ENCODE results near the gene RAB6A.
"Not testable (repeated sequence)": the region's sequence is repeated elsewhere in the genome, so short reads cannot be mapped to it uniquely, and the experiment has no call there.

RAB6A gene

GRCh38 chr11:73729594-73730206, 31.2 kb downstream of the RAB6A start:
- no peak for DNase-seq (ENCODE audit: low read depth in 2 of 2, low spot score in 1 of 2)

- DNase-seq (ENCODE audit: low read depth in 2 of 2, low spot score in 1 of 2) = no peak
Measured at GRCh38 chr11:73728000-73728399, 32.9 kb downstream of the RAB6A start.

DNA sequence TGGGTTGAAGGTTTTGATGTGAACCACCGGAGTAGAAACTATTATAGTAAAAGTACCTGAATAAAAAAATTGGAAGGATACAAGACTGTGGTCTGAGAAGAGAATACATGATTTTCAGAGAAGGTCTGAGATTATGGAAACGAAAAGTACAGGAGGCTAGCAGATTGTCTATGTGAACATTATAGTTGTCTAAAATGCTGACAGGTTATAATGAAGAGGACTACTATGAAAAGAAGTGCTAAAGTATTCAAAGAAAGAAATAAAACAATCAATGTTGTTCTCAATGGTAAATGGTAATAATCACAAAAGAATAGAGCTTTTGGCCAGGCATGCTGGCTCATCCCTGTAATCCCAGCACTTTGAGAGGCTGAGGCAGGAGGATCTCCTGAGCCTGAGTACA, 34.0 kb downstream of the RAB6A start:
- no peak for DNase-seq (ENCODE audit: low read depth in 2 of 2, low spot score in 1 of 2)

- no peak for DNase-seq (ENCODE audit: low read depth in 2 of 2, low spot score in 1 of 2)
Measured at GRCh38 chr11:73717136-73717535, 43.7 kb downstream of the RAB6A start.

DNA sequence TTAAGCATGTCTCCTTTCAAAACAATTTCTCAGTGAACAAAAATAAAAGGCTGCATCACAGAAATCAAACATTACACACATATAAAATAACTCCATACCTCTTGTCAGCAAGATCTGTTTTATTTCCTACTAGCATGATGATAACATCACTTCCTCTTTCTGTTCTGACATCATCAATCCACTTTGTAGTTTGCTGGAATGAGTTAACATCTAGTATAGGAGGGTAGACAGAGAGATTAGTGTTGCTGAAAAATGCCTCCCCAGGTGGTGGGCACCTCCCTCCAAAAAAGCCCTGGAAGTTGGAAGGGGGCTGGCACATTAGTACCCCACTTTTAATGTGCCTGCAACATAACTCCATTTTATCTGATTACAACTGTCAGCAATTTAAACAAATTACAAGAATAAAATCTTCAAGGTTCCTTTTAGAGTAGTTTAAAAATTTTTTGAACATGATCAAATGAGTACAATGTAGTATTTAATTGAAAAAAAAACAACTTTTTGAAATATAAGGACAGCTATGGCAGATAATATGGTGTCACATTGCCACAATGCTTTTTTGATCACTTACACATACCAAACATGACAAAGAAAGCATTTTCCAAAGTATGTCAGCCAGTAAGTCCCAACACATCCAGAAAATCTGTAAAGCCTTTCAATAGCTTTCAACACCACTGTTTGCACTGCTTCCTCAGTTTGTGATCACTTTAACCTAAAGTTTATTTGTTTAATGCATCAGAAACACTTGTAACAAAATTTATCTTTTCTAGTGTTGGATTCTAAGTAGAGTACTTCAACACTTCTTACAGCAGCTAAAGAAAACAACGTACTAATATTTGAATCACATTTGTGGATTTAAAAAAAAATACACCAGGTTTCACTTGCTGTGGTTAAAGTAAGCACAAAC, 44.5 kb downstream of the RAB6A start:
- no peak for DNase-seq (ENCODE audit: low read depth in 2 of 2, low spot score in 1 of 2)

- DNase-seq (ENCODE audit: low read depth in 2 of 2, low spot score in 1 of 2) = no peak
Measured at GRCh38 chr11:73715541-73715940, 45.3 kb downstream of the RAB6A start.

DNA sequence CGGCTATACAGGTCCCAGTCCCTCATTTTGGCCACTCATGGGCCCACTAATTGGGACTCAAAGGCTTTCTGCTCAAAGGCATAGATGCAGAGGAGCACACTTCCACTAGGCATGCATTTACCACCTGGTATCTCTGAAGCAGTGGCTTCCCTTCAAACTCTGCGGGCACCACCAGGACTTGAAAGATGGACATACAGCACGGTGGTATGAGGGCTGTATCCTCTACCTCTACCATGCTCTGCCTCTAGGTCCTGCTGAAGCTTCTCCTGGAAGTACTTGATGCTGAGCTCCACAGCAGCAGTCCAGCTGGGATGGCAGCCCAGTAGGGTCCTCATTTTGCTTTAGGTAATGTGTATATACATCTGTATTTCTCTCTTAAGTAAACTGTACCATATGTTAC, 49.9 kb downstream of the RAB6A start:
- no peak for DNase-seq (ENCODE audit: low read depth in 2 of 2, low spot score in 1 of 2)

GRCh38 chr11:73705053-73705452, 55.8 kb downstream of the RAB6A start:
- DNase-seq (ENCODE audit: low read depth in 2 of 2, low spot score in 1 of 2) = no peak

DNA sequence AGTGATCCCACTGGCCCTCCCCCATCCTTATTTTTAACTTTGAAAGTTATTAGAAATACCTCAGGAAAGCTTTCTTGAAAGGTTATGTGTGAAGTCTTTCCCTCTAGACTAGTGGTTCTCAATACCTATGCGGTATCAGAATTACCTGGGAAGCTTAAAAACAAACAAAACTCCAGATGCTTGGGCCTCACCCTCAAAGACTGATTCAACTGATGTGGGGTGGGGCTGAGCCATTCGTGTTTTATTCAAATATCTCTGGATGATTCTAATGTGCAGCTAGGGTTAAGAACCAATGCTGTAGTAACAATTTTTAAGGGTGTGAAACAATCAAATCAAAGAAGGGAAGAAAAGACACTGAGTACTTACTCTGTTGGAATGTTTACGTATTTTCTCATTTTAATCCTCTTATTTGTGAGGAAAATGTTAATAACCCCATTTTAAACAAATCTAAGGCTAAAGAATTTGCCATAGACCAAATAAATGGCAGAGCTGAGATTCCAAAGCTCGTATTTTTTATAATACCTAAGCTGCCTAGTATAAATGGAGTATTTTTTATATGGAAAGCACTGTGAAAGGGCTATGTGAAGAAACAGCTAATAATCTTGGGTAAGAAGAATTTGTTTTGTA, 66.9 kb downstream of the RAB6A start:
- DNase-seq (ENCODE audit: low read depth in 2 of 2, low spot score in 1 of 2) = no peak

DNA sequence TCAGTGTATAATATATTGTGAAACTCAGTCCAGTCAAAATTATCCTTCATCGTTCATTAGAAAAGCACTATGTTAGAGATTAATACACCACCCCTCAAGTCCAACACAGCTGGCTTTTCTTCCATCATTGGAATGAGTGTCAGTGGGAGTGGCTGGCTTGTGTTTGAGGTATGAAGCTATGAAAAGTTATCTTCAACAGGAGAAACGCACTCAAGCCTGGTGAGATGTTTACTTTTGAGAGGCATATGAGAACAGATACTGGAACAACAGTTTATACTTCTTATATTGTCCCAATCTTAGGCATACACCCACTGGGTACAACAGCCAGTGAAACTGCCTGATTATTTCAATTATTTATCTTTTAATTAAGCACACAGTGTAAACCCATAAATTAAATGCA, 80.2 kb downstream of the RAB6A start:
- no peak for DNase-seq (ENCODE audit: low read depth in 2 of 2, low spot score in 1 of 2)

DNA sequence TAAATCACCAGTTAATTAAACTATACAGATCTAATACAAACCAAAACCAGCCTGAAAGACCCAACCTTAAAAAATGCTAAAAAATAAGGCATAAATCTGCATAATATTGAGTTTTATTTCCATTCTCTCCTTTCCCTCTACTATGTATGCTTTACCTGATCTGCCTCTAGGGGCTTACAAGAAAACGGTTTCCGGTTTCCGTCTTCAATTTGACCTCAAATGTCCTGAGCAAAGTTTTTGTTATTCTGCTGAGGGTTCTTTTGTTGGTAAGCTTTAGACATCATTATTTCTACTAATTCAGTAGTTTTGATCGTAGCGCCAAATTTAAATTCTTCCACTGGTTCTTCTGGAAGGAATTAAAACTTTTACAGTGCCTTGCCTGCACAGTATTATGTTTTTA, 84.3 kb downstream of the RAB6A start:
- not testable (repeated sequence) for DNase-seq (ENCODE audit: low read depth in 2 of 2, low spot score in 1 of 2)

- DNase-seq (ENCODE audit: low read depth in 2 of 2, low spot score in 1 of 2) = no peak
Measured at GRCh38 chr11:73671701-73672100, 89.2 kb downstream of the RAB6A start.

DNA sequence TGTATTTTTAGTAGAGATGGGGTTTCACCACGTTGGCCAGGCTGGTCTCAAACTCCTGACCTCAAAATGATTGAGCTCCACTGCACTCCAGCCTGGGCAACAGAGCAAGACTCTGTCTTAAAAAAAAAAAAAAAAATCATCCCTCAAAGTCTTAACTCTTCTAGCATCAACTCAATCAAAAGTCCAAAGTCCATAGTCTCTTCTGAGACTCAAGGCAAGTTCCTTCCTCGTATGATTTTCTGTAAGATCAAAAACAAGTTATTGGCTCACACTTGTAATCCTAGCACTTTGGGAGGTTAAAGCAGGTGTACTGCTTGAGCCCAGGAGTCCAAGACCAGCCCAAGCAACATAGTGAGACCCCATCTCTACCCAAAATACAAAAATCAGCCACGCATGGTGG, 90.1 kb downstream of the RAB6A start:
- DNase-seq (ENCODE audit: low read depth in 2 of 2, low spot score in 1 of 2) = no peak

DNA sequence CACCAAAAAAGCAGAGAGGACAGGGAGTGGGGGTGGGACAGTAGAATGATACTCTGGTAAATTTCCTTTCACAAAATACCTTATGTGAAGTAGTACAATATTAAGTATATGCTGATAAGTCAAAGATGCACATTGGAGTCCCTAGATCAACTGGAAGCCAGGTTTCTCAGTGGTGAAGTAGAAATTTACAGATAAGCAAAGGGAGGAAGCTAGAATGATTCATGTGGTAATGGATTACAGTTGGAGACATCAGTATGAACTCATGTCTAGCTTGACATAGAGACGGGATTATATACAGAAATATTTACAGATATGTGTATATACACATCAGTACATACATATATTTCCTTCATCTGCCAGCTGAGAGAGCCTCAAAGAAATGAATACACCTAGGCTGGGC, 93.0 kb downstream of the RAB6A start:
- no peak for DNase-seq (ENCODE audit: low read depth in 2 of 2, low spot score in 1 of 2)

DNA sequence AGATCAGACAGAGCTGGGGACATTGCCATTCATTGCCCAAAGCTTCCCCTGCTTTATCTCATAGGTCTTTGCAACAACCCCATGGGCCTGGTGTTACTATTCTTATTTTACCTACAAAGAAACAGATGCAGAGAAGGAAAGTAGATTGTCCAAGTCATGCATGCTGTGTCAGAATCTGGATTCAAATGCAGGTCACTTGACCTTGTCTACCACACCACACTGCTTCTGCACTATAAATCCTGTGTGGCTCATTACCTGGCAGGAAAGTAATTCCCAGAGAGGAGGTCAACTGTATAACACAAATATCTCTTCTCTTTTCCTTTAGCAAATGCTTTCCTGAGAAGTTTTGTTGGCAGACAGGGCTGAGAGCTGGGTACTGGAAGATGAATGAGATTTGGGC, 96.0 kb downstream of the RAB6A start:
- DNase-seq (ENCODE audit: low read depth in 2 of 2, low spot score in 1 of 2) = no peak

DNA sequence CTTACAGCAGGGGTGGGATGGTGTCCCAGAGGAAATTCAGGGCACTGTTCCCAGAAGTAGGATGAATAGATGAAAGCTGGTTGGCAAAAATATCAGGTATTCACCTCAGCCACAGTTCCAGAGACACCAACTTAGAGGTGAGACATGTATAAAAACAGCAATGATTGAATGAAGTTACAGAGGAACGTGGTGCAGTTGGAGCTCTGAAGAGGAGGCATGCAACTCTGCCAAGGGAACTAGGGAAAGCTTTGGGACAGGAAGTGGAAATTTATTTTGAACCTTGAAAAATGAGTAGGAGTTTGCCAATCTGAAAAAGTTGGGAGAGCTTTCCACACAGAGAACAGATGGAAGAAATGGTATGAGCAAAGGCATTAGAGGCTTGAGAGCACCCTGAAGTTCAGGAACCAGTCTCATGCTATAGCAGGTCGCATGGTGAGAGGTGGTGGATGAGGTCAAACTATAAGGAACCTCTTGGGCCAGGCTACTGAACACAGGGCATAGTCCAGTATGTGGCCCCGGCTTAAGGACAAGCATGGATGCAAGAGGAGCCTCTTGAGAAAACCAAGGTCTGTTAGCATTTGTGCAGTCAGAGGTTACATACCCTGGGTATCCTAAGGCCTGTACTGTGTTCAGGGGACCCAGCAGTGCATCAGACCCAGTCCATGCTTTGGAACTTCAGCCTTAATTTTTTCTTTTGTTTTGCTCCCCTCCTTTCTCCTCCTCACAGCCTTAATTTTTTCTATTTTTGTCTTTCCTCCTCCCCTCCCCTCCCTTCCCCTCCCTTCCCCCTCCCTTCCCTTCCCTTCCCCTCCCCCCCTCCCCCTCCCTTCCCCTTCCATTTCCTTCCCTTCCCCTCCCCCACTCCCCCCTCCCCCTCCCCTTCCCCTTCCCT, 97.0 kb downstream of the RAB6A start:
- no peak for DNase-seq (ENCODE audit: low read depth in 2 of 2, low spot score in 1 of 2)

GRCh38 chr11:73662445-73663157, 98.3 kb downstream of the RAB6A start:
- DNase-seq (ENCODE audit: low read depth in 2 of 2, low spot score in 1 of 2) = no peak

DNA sequence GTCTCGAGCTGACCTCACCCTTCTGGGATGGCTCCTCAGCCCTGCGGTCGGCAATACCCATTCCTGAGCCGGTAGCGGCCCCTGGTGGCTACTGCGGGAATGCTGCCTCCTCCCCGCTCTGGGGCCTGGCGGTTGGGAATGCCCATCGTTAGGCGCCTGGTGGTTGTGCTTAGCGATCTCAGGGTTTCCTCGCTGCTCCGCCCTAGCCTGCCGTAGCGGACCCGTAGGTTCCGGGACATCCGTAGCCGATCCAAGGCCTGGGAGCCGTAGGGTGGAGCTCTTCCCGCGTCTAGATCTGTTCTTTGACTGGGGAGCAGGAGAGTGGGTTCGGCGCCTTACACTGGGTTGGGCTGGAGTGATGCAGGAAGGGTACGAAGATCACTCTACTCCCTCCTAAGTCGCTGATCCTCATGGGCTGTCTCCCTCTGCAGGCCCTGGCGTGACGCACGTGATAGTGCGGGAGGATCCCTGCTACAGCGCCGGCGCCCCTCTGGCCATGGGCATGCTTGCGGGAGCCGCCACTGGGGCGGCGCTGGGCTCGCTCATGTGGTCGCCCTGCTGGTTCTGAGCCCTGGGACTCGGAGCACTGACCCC, 99.7 kb downstream of the RAB6A start:
- DNase-seq (ENCODE audit: low read depth in 2 of 2, low spot score in 1 of 2) = peak; percentile 60 to 77

DNA sequence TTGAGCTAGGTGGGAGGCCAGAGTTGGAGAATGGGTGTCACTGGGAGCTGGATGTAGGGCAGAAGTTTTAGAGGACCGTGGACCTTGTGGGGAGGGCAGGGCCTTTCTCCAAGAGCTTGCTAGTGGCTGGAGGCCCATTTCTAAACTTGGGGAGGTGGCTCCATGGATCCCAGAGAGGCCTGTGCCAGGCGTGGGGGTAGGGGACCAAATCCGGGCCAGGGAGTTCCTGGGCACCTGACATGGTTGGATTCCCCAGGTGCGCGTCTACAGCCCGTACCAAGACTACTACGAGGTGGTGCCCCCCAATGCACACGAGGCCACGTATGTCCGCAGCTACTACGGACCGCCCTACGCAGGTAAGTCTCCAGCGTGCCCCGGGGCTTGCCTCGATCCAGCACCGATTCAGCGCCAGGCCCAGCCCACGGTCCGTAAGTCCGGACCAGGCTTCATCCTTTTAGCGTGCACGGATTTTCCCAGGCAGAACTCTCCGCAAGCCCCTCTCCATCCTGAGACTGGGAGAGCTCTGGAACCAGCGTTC, 100.3 kb downstream of the RAB6A start:
- DNase-seq (ENCODE audit: low read depth in 2 of 2, low spot score in 1 of 2) = no peak

DNA sequence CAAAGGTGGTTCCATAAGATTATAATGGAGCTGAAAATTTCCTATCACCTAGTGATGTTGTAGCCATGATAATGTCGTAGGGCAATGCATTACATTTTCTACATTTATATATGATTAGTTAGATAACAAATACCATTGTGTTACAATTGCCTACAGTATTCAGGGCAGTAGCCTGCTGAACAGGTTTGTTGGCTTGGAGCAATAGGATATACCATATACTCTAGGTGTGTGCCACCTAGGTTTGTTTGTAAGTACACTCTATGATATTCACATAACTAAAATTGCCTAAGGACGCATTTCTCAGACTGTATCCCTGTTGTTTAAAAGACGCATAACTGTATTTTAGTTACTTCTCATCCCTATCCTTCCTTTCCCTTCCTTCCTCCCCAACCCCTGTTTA, 100.9 kb downstream of the RAB6A start:
- DNase-seq (ENCODE audit: low read depth in 2 of 2, low spot score in 1 of 2) = no peak
